Endothelial cell of umbilical vein (primary cell): ENCODE data around the gene KIF5C. TPM values are rescaled to one million over a fixed set of nuclear protein-coding genes. Genes with fewer than 3 reads are reported as not detected.

Source experiments
- BruUV-seq: library from RNA; stranded (reverse); fragments of 400-500 nt; replicated peaks from 2 replicates; lab custom pipeline; 2021; lab: Mats Ljungman, UMichigan
- CTCF ChIA-PET: fragments of 300-600, 350-600 bp; sonication (Branson Sonifier 250); formaldehyde crosslinking; loops from one replicate; lab custom pipeline; 2021; ENCODE audit warnings: antibody characterized with exemption, inconsistent platforms; lab: Charles Lee
- POLR2A ChIA-PET: fragments of 300-600, 350-600 bp; sonication (Branson Sonifier 250); formaldehyde crosslinking; loops from one replicate; lab custom pipeline; 2021; ENCODE audit warnings: antibody characterized with exemption, inconsistent platforms; lab: Charles Lee
- DNase-seq: peaks from one replicate; pipeline ENCODE4 v3.0.0-alpha.2; 2011; ENCODE audit warnings: low read depth, low spot score
- FAIRE-seq: peaks from 2 replicates; lab custom pipeline; 2011; peaks lifted over from hg19 to GRCh38; lab: Jason Lieb, UNC
- H2AFZ ChIP-seq: 2 replicates; pipeline ENCODE4 v1.6.0; 2012; ENCODE audit warnings: low read depth, low read length, control low read depth, inconsistent platforms
- H3K27ac ChIP-seq: 2 replicates; pipeline ENCODE4 v1.5.1; 2011; ENCODE audit warnings: low read depth, mild to moderate bottlenecking, control low read depth, low read length, moderate library complexity; ENCODE audit not compliant: insufficient read depth
- H3K27me3 ChIP-seq, 2 experiments: 2 replicates each; pipeline versions ENCODE4 v1.6.0 to v1.6.1; 2011; ENCODE audit warnings: low read length in 2 of 2, mixed read lengths in 1 of 2; ENCODE audit not compliant: control insufficient read depth in 2 of 2, insufficient read depth in 2 of 2
- H3K36me3 ChIP-seq, 2 experiments: 2 replicates in 1 of 2; 3 replicates in 1 of 2; pipeline ENCODE4 v1.5.1; 2011; ENCODE audit warnings: low read length in 2 of 2, mild to moderate bottlenecking in 1 of 2, moderate library complexity in 1 of 2; ENCODE audit not compliant: control insufficient read depth in 2 of 2, insufficient read depth in 2 of 2; ENCODE audit errors: extremely low read depth in 1 of 2
- H3K4me1 ChIP-seq: 3 replicates; pipeline ENCODE4 v1.5.1; 2011; ENCODE audit warnings: mild to moderate bottlenecking, low read length; ENCODE audit not compliant: control insufficient read depth, insufficient read depth; ENCODE audit errors: extremely low read depth
- H3K4me2 ChIP-seq: 2 replicates; pipeline ENCODE4 v1.6.1; 2011; ENCODE audit warnings: low read length, control low read depth, mixed read lengths; ENCODE audit not compliant: insufficient read depth
- H3K4me3 ChIP-seq, 3 experiments: fragments of 200-600 bp in 1 of 3; sonication (generic), shearing (Covaris generic) in 1 of 3; replicated peaks in 1 of 3; 2 replicates each; pipeline ENCODE4 v1.5.1; 2011 to 2016; ENCODE audit warnings: control low read depth in 3 of 3, low read length in 3 of 3, mild to moderate bottlenecking in 2 of 3, inconsistent platforms in 1 of 3, low read depth in 1 of 3, moderate library complexity in 1 of 3; ENCODE audit not compliant: insufficient read depth in 1 of 3
- H3K79me2 ChIP-seq: 2 replicates; pipeline ENCODE4 v1.6.0; 2012; ENCODE audit warnings: low read length, inconsistent platforms; ENCODE audit not compliant: control insufficient read depth, insufficient read depth
- H3K9ac ChIP-seq: replicated peaks from 2 replicates; pipeline ENCODE3; 2011; ENCODE audit warnings: low read length, control low read depth; ENCODE audit not compliant: insufficient read depth; ENCODE audit errors: extremely low read depth
- H3K9me1 ChIP-seq: replicated peaks from 3 replicates; pipeline ENCODE4 v1.6.0; 2011; ENCODE audit warnings: mild to moderate bottlenecking, low read length; ENCODE audit not compliant: control insufficient read depth, insufficient read depth; ENCODE audit errors: extremely low read depth
- H3K9me3 ChIP-seq: replicated peaks from 2 replicates; pipeline ENCODE4 v1.5.1; 2012; ENCODE audit warnings: low read length, inconsistent platforms; ENCODE audit not compliant: control insufficient read depth, insufficient read depth
- H4K20me1 ChIP-seq: replicated peaks from 2 replicates; pipeline ENCODE3; 2011; ENCODE audit warnings: mild to moderate bottlenecking, low read length; ENCODE audit not compliant: control insufficient read depth, insufficient read depth; ENCODE audit errors: extremely low read depth
- CTCF ChIP-seq, 2 donors: IDR thresholded peaks; 1 replicate in 1 of 2; 2 replicates in 1 of 2; pipeline ENCODE4 v1.5.1; 2011; ENCODE audit warnings: low read length in 2 of 2, mild to moderate bottlenecking in 2 of 2, moderate library complexity in 2 of 2, control low read depth in 1 of 2, inconsistent platforms in 1 of 2, low read depth in 1 of 2; ENCODE audit not compliant: insufficient read depth in 1 of 2; ENCODE audit errors: extremely low read depth in 1 of 2
- EZH2 ChIP-seq: IDR thresholded peaks from 2 replicates; pipeline ENCODE4 v1.6.1; 2012; ENCODE audit warnings: borderline replicate concordance, low read depth, mild to moderate bottlenecking, moderate library complexity, low read length, inconsistent platforms; ENCODE audit not compliant: severe bottlenecking
- FOS ChIP-seq: IDR thresholded peaks from 2 replicates; pipeline ENCODE4 v1.6.1; 2011; ENCODE audit warnings: mild to moderate bottlenecking, low read length, moderate library complexity, borderline replicate concordance; ENCODE audit not compliant: insufficient read depth
- GATA2 ChIP-seq: IDR thresholded peaks from 2 replicates; pipeline ENCODE4 v1.7.0; 2011; ENCODE audit warnings: low read depth, mild to moderate bottlenecking, moderate library complexity, mixed read lengths, low read length; ENCODE audit not compliant: insufficient read length, insufficient read depth
- JUN ChIP-seq: IDR thresholded peaks from 2 replicates; pipeline ENCODE4 v1.6.1; 2011; ENCODE audit warnings: borderline replicate concordance, low read depth; ENCODE audit not compliant: insufficient read length, insufficient read depth
- MAX ChIP-seq: IDR thresholded peaks from 2 replicates; pipeline ENCODE4 v1.6.1; 2011; ENCODE audit not compliant: insufficient read depth, insufficient read length
- MYC ChIP-seq: IDR thresholded peaks from one replicate; pipeline ENCODE4 v1.6.1; 2011; ENCODE audit warnings: mild to moderate bottlenecking, low read depth, low read length
- POLR2A ChIP-seq: IDR thresholded peaks from 2 replicates; pipeline ENCODE4 v1.6.1; 2012; ENCODE audit warnings: low read depth, mild to moderate bottlenecking, control low read depth, low read length
- POLR2AphosphoS5 ChIP-seq: IDR thresholded peaks from 2 replicates; pipeline ENCODE4 v1.6.1; 2012; ENCODE audit warnings: low read depth, mild to moderate bottlenecking, control low read depth, low read length, moderate library complexity; ENCODE audit not compliant: insufficient read depth
- dilution Hi-C: fragments of 300-500 bp; cut with MboI; formaldehyde crosslinking; loops from one replicate; pipeline ENCODE4 v1.15.0; 2019; ENCODE audit warnings: low sequenced_read_pairs; ENCODE audit not compliant: extremely low pct_ligation_motif_present
- intact Hi-C: fragments of 100-400 bp; cut with micrococcal nuclease; formaldehyde crosslinking; loops from one replicate; pipeline ENCODE4 v1.10.0; 2022
- polyA plus RNA-seq, 4 experiments: library from polyadenylated mRNA; depleted of rRNA in 3 of 4; stranded (reverse) in 3 of 4; unstranded in 1 of 4; fragments of >200 nt; gene quantifications; 2 replicates each; pipeline versions ENCODE4 v1.2.1 to v1.2.3, GENCODE V29; 2011 to 2012; ENCODE audit warnings: missing spikeins in 1 of 4
- total RNA-seq: library from RNA; stranded (reverse); gene quantifications from 2 replicates; pipeline ENCODE4 v1.2.3, GENCODE V29; 2021

The KIF5C gene
- total and polyA plus RNA-seq, 2 donors (not counting 3 experiments of a cell fraction or from before 2014, with no cell fraction given), result 0.01 to 0.55 TPM

- intact Hi-C loops (no loop called here), dilution Hi-C loops (no loop called here)
- no peak overlapping the region for H2AFZ ChIP-seq
- H3K4me1 ChIP-seq, result no peaks in the 10 kb centered on the region
- BruUV-seq, result no TSS peak
- no peaks in the 10 kb centered on the region for H3K9me3 ChIP-seq
- TF ChIP-seq MAX, result no peak
- TF ChIP-seq POLR2A, result no peak
- TF ChIP-seq GATA2, result no peak
- no peak for TF ChIP-seq EZH2
- TF ChIP-seq POLR2AphosphoS5, result no peak
- TF ChIP-seq CTCF (IDR thresholded peaks at IDR 0.05; ENCODE audit: extremely low read depth in 1 of 2, insufficient read depth in 1 of 2, low read depth in 1 of 2, low read length in 2 of 2), result no peak
- no peak for TF ChIP-seq FOS
- TF ChIP-seq JUN, result no peak
- no peak for TF ChIP-seq MYC
- POLR2A ChIA-PET, result no interaction called here
- no peak for DNase-seq
- H3K27ac ChIP-seq, result no peak overlapping the region
- peaks cover under 1 to 6% of the 10 kb centered on the region in 2 experiments for H3K27me3 ChIP-seq
- H4K20me1 ChIP-seq, result no peaks in the 10 kb centered on the region
- FAIRE-seq, result no peak
- no peaks in the 10 kb centered on the region for H3K9me1 ChIP-seq
- no peaks in the 10 kb centered on the region for H3K79me2 ChIP-seq
- CTCF ChIA-PET, result interaction anchor here (1.1 to 9.3 kb wide), 3 partner anchors 8 to 15 kb away, joined by 3 to 58 read pairs (median 4); partner anchors contain the start of gene LYPD6B
- H3K36me3 ChIP-seq, result no peaks in the 10 kb centered on the region
- no peak overlapping the region for H3K4me2 ChIP-seq
- no peak overlapping the region for H3K9ac ChIP-seq
- no peak overlapping the region for H3K4me3 ChIP-seq
These were observed 156.4 kb downstream of the KIF5C start for GRCh38 chr2:149031396-149031795.
